GM21515 (cell line): ENCODE data around the gene C1QTNF8.

ENCODE experiments used
- ATAC-seq: cut with Tn5 transposase; IDR thresholded peaks from one replicate; pipeline ENCODE4 v1.9.1; 2021; ENCODE audit not compliant: unreplicated experiment

The C1QTNF8 gene

GRCh38 chr16:1109648-1110047, 13.6 kb upstream of the C1QTNF8 start:
- no peak for ATAC-seq

- ATAC-seq: no peak
These were observed 12.5 kb upstream of the C1QTNF8 start for GRCh38 chr16:1108299-1109252.

- no peak for ATAC-seq
These were observed 11.7 kb upstream of the C1QTNF8 start for GRCh38 chr16:1107731-1108130.

- no peak for ATAC-seq
These were observed 11.1 kb upstream of the C1QTNF8 start for GRCh38 chr16:1107141-1107540.

- ATAC-seq: no peak
These were observed 10.6 kb upstream of the C1QTNF8 start for GRCh38 chr16:1106659-1107058.

GRCh38 chr16:1105888-1106620, 10.0 kb upstream of the C1QTNF8 start:
- ATAC-seq: no peak

GRCh38 chr16:1103636-1103980, 7.6 kb upstream of the C1QTNF8 start:
- ATAC-seq: no peak

- no peak for ATAC-seq
These were observed 7.0 kb upstream of the C1QTNF8 start for GRCh38 chr16:1102921-1103635.

GRCh38 chr16:1102333-1102700, 6.3 kb upstream of the C1QTNF8 start:
- no peak for ATAC-seq

GRCh38 chr16:1101573-1102332, 5.7 kb upstream of the C1QTNF8 start:
- no peak for ATAC-seq

GRCh38 chr16:1101133-1101532, 5.1 kb upstream of the C1QTNF8 start:
- no peak for ATAC-seq

- ATAC-seq: no peak
These were observed 4.2 kb upstream of the C1QTNF8 start for GRCh38 chr16:1100084-1100800.

- no peak for ATAC-seq
These were observed 3.4 kb upstream of the C1QTNF8 start for GRCh38 chr16:1099189-1100083.

- ATAC-seq: no peak
These were observed 2.4 kb upstream of the C1QTNF8 start for GRCh38 chr16:1098266-1098991.

GRCh38 chr16:1097800-1098199, 1.8 kb upstream of the C1QTNF8 start:
- ATAC-seq: no peak

GRCh38 chr16:1097156-1097555, 1.1 kb upstream of the C1QTNF8 start:
- no peak for ATAC-seq

- no peak for ATAC-seq
These were observed 435 bp downstream of the C1QTNF8 start for GRCh38 chr16:1095450-1096168.
